Astrocyte of the hippocampus (primary cell): ENCODE measurements around the gene OR4A16.

Experiments
- DNase-seq: peaks from one replicate; pipeline ENCODE4 v3.0.0; 2011; ENCODE audit warnings: low read depth, low spot score

The OR4A16 gene, protein sequence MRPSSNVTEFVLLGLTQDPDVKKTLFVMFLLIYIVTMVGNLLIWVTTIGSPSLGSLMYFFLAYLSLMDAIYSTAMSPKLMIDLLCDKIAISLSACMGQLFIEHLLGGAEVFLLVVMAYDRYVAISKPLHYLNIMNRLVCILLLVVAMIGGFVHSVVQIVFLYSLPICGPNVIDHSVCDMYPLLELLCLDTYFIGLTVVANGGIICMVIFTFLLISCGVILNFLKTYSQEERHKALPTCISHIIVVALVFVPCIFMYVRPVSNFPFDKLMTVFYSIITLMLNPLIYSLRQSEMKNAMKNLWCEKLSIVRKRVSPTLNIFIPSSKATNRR

GRCh38 chr11:55342901-55343300 is at the start of gene OR4A16:
Gene OR4A16, plus strand, starts transcription at chr11:55343201. Its CDS starts 0 bp downstream, at chr11:55343201.
- DNase-seq = no peak

GRCh38 chr11:55324500-55324899 is 18.5 kb upstream of the OR4A16 start:
- no peak for DNase-seq

DNA sequence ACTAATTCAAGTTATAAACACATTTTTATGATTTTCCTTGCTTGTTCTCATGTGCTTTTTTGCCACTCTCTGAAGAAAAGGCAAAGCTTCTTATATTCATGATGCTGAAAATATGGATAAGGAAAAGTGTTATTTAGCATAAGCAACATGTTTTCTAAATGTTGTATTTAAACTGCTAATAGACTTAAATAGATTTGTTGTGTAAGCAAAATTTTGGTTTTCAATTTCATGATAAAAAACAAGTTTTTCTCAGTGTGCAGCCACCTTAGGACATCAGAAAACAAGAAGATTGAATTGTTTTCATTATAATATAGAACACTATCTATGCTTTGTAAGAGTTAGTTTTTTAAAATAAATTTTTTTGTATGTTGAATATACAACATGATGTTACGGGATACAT is 2.3 kb downstream of the OR4A16 start:
- no peak for DNase-seq

- DNase-seq = no peak
Observed at GRCh38 chr11:55349032-55349431, 6.0 kb downstream of the OR4A16 start.

- no peak for DNase-seq
Observed at GRCh38 chr11:55357560-55358184, 14.7 kb downstream of the OR4A16 start.

- no peak for DNase-seq
Observed at GRCh38 chr11:55367674-55368073, 24.7 kb downstream of the OR4A16 start, which contains the start of gene OR4A15. Gene OR4A15, plus strand, starts transcription at chr11:55367974. Its CDS starts 0 bp downstream, at chr11:55367974.
